ENCODE results near the gene CALN1. TPM values are rescaled to one million over a fixed set of nuclear protein-coding genes. Genes with fewer than 3 reads are reported as not detected.

The CALN1 gene
- total and polyA plus RNA-seq, 2 of the 8 experiments (the other 6 are each of a cell fraction or from before 2014, with no cell fraction given) = 6.4 to 15.2 TPM

- Histone ChIP-seq H2BK120ac (replicated peaks; ENCODE audit: low read depth, low read length) (no peak overlapping the region), H4K91ac (replicated peaks; ENCODE audit: insufficient read length, low read length) (no peak overlapping the region), H3K4me3 (ENCODE audit: extremely low read depth in 1 of 4, insufficient read depth in 2 of 4, low read depth in 3 of 4, low read length in 4 of 4) (no peak overlapping the region), H3K56ac (replicated peaks; ENCODE audit: insufficient read length, low read depth, low read length) (no peak overlapping the region), H2BK5ac (ENCODE audit: low read depth, low read length) (no peak overlapping the region), H4K20me1 (replicated peaks in 1 of 2; ENCODE audit: control insufficient read depth in 1 of 2, insufficient read depth in 2 of 2, low read length in 2 of 2) (no peaks in the 10 kb centered on the region), H3K27me3 (replicated peaks in 1 of 4; ENCODE audit: control insufficient read depth in 3 of 4, extremely low read depth in 1 of 4, insufficient read depth in 3 of 4, low read length in 3 of 4) (no peaks in the 10 kb centered on the region), H3K4me1 (replicated peaks in 1 of 4; ENCODE audit: control insufficient read depth in 3 of 4, insufficient read depth in 4 of 4, low read length in 3 of 4) (no peaks in the 10 kb centered on the region), H3K23me2 (ENCODE audit: low read depth, low read length) (no peaks in the 10 kb centered on the region), H3K9me3 (ENCODE audit: insufficient read depth in 2 of 2, low read depth in 1 of 2, low read length in 1 of 2) (no peaks in the 10 kb centered on the region), H3K18ac (ENCODE audit: extremely low read depth, low read length) (no peak overlapping the region), H2BK20ac (ENCODE audit: low read length) (no peak overlapping the region), H4K5ac (ENCODE audit: insufficient read length, low read depth, low read length) (no peak overlapping the region), H2BK12ac (ENCODE audit: low read depth, low read length) (no peak overlapping the region), H3K36me3 (ENCODE audit: control insufficient read depth in 2 of 4, insufficient read depth in 4 of 4, low read length in 3 of 4) (no peaks in the 10 kb centered on the region; a peak in 1 of 8 replicates), H3K79me2 (ENCODE audit: control insufficient read depth in 1 of 2, insufficient read depth in 2 of 2, low read length in 2 of 2) (no peaks in the 10 kb centered on the region), H2BK15ac (ENCODE audit: low read length) (no peak overlapping the region), H3K79me1 (ENCODE audit: low read depth, low read length) (no peaks in the 10 kb centered on the region), H2AK5ac (ENCODE audit: low read depth, low read length) (no peak overlapping the region), H3K4ac (replicated peaks; ENCODE audit: insufficient read length, low read depth, low read length) (no peak overlapping the region), H2AFZ (ENCODE audit: low read length) (no peak overlapping the region), H4K8ac (ENCODE audit: extremely low read depth, insufficient read depth, low read length) (no peak overlapping the region), H3K23ac (ENCODE audit: insufficient read length) (no peak overlapping the region), H3K4me2 (ENCODE audit: insufficient read depth in 1 of 2, low read depth in 2 of 2, low read length in 2 of 2) (no peak overlapping the region), H3K27ac (ENCODE audit: low read depth, low read length) (no peak overlapping the region), H3K14ac (ENCODE audit: insufficient read length) (no peak overlapping the region), H3K9ac (replicated peaks in 1 of 4; ENCODE audit: extremely low read depth in 1 of 4, low read depth in 3 of 4, low read length in 3 of 4) (no peak overlapping the region)
- no peak for DNase-seq (ENCODE audit: low read depth in 1 of 2, low spot score in 2 of 2)
- no peak for FAIRE-seq
- ChIA-PET CTCF (ENCODE audit: partially characterized antibody) (interaction anchor here (0.5 to 2.1 kb wide), 6 partner anchors 9 to 310 kb away, joined by 3 to 5 read pairs (median 3); no protein-coding TSS in a partner anchor), POLR2A (ENCODE audit: partially characterized antibody) (interaction anchor here (0.7 kb wide), 1 partner anchor 444 kb away, joined by 3 read pairs; no protein-coding TSS in a partner anchor)
- WGBS, 2 experiments (ENCODE audit: extremely low coverage in 1 of 2, insufficient coverage in 1 of 2, insufficient read length in 1 of 2, insufficient replicate concordance in 2 of 2, low coverage in 1 of 2, low lambda C conversion rate in 2 of 2, missing lambda C conversion rate in 1 of 2) = 93% methylated on average over 4 of the region's 4 CpGs; no CpG with 5 or more reads in 1 of the 2 experiments
- TF ChIP-seq SIN3A (conservative IDR thresholded peaks at IDR 0.05 in 1 of 2, IDR thresholded peaks at IDR 0.05 in 1 of 2; ENCODE audit: low read depth in 1 of 2, low read length in 2 of 2) (no peak), KDM1A (IDR thresholded peaks at IDR 0.05; ENCODE audit: borderline replicate concordance, low read length) (no peak), E2F6 (IDR thresholded peaks at IDR 0.05) (no peak), POLR2AphosphoS5 (IDR thresholded peaks at IDR 0.05; ENCODE audit: low read depth, low read length) (no peak), SAP30 (IDR thresholded peaks at IDR 0.05; ENCODE audit: insufficient read depth, insufficient replicate concordance, low read length) (no peak), CBX8 (IDR thresholded peaks at IDR 0.05; ENCODE audit: borderline replicate concordance, low read depth, low read length) (no peak), KDM4A (IDR thresholded peaks at IDR 0.05; ENCODE audit: low read depth, low read length, severe bottlenecking) (no peak)
Observed at GRCh38 chr7:71864130-71864529, 548.0 kb downstream of the CALN1 start.

Data from H1 (cell line).